NCI-H2227 (cell line): ENCODE data around the gene UCHL3.

Source experiments
- DNase-seq: peaks from one replicate; lab custom pipeline; 2025; ENCODE audit not compliant: unreplicated experiment; lab: John Stamatoyannopoulos, UW

UCHL3 gene

DNA sequence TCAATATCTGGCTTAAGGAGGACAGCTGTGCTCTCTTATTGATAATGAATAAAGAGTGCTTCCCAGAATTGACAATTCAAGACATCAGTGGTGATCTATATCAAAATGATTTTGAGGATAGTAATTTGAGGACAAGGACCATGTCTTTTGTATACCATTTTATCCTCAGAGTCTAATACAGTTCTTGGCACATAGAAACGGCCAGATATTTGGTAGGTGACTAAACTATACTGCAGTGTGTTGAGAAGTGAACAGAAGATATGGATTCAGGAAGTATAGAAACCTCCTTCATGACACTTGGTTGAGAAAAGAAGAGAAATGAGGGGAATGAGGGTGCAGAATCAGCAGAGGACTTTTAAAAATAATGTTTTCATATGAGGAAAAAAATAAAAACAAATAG, 70.4 kb downstream of the UCHL3 start:
- no peak for DNase-seq

GRCh38 chr13:75621147-75621546, 71.6 kb downstream of the UCHL3 start:
- no peak for DNase-seq

DNA sequence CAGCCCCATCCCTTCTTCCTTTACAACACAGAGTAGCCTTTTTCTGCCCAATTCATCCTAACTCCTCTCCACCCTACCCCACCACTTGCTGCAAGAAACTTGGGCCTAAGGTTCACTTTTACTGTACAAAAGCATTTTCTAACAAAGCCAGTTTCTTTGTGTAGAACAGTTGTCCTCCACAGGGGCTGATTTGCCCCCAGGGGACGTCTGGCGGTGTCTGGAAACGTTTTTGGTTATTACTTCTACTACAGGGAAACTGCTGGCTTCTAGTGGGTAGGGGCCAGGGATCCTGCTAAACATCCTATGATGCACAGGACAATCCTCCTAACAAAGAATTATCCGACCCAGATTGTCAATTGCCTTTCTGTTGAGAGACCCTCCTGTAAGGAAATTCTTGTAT, 79.2 kb downstream of the UCHL3 start:
- DNase-seq: no peak

GRCh38 chr13:75633285-75633684, 83.7 kb downstream of the UCHL3 start:
- no peak for DNase-seq

- DNase-seq: no peak
Observed at GRCh38 chr13:75635101-75635827, 85.7 kb downstream of the UCHL3 start.

GRCh38 chr13:75635828-75636435, 86.3 kb downstream of the UCHL3 start, which contains the start of gene LMO7:
LMO7 (plus strand) TSS chr13:75636330; CDS start chr13:75636658, 328 bp downstream.
- peak; percentile 10 for DNase-seq

GRCh38 chr13:75636436-75637180, 87.0 kb downstream of the UCHL3 start:
- peak; percentile 14 for DNase-seq

DNA sequence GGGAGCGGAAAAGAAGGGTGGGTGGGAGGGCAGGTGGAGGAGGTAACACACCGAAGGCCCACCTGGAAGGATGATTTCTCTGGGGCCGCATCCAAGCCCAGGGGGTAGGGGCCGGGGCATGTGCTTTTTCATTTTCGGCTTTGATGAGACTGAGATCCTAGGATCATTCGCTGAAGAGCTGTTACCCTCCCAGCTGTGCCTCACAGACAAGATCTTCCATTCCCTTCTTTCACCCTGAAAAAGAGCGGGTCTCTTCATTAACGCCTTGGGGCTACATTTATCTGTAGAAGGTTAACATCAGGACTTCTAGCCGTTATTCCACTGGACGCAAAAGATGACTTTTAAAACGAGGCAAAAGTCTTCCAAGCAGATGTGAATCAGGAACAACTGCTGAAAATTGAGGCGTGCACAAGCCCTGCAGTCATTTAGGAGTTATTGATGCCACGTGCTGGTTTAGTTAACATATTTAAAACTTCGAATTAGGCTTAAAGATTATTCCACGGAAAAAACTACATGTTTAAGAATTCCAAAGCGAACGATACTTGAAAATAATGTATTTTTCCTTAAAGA, 87.7 kb downstream of the UCHL3 start:
- DNase-seq: no peak

- DNase-seq: no peak
Observed at GRCh38 chr13:75639454-75639853, 89.9 kb downstream of the UCHL3 start.

- no peak for DNase-seq
Observed at GRCh38 chr13:75641026-75641425, 91.4 kb downstream of the UCHL3 start.

GRCh38 chr13:75643182-75643581, 93.6 kb downstream of the UCHL3 start:
- no peak for DNase-seq

DNA sequence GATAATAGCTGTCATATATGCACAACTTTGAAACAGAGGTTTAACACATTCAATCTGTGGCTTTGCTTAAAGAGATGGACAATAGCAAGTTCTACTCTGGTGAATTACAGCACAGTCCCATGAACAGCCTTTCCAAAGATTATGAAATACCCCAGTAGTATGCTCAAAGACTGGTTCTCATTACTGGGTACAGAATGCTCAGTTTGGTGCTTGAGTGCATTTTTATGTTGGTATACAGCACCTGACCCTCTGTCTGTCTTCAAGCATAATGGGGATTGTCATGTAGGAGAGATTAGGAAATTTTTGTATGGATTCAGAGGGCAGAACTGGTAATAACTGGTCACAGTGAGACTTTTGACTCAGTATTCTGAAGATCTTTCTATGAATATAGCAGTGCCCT, 94.1 kb downstream of the UCHL3 start:
- DNase-seq: no peak

DNA sequence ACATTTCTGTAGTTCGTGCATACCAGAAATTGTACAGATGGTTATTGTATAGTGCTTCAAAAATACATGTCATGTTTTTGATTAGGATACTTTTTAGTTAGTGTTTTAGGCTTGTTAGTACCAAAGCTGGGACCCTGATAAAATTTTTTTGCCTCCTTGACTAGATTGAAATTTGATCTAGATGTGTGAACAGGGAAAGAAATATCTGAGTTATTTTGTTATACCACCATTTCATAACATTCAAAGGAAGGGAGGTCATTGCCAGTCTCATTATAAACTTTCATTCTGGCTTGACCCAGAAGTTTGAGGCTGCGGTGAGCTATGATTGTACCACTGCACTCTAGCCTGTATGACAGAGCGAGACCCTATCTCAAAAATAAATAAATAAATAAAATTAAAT, 95.5 kb downstream of the UCHL3 start:
- no peak for DNase-seq

GRCh38 chr13:75647126-75647784, 97.7 kb downstream of the UCHL3 start:
- DNase-seq: no peak

DNA sequence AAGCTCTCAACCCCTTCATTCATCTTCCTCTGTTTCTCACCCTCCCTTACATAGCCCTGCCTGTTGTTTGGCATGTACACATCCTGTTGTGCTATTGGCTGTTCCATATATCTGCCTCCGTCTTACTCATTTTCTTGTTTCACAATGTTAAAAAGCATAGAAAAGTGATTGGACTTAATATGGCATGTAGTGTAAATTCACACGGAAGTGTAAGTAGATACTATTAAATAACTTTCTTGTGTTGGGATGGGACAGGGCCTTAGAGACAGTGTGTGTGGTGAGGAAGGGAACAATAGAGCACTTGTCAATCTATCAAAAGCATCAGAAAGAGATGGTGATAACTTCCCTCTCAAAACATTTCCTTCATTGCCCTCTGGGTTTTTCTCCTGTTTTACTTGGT, 98.9 kb downstream of the UCHL3 start:
- DNase-seq: no peak

GRCh38 chr13:75651013-75651412, 101.4 kb downstream of the UCHL3 start:
- no peak for DNase-seq

DNA sequence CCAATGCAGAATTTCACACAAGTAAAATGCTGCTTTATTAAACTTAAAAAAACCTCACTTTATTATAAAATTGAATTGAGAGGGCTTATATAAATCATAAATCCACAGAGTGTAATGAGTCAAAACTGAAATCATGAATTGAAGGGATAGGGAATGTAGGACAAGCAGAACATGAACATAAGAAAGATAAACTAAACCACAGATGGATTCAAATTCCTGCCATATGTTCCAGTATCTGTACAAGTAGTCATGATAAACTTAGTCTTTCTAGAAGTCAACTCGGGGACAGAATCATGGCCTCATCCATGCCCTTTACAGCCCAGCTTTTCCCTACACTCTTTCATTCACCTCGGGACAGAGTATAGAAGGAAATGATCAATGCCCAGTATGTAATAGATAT, 103.1 kb downstream of the UCHL3 start:
- no peak for DNase-seq
